Inferior parietal cortex (tissue), 1 donor: ENCODE data around the gene PMPCA.
"Not testable (repeated sequence)": the region's sequence is repeated elsewhere in the genome, so short reads cannot be mapped to it uniquely, and the experiment has no call there.

Experiments used
- DNase-seq: peaks from one replicate; pipeline ENCODE4 v3.0.0-alpha.2; 2016; ENCODE audit errors: extremely low spot score

PMPCA gene

DNA sequence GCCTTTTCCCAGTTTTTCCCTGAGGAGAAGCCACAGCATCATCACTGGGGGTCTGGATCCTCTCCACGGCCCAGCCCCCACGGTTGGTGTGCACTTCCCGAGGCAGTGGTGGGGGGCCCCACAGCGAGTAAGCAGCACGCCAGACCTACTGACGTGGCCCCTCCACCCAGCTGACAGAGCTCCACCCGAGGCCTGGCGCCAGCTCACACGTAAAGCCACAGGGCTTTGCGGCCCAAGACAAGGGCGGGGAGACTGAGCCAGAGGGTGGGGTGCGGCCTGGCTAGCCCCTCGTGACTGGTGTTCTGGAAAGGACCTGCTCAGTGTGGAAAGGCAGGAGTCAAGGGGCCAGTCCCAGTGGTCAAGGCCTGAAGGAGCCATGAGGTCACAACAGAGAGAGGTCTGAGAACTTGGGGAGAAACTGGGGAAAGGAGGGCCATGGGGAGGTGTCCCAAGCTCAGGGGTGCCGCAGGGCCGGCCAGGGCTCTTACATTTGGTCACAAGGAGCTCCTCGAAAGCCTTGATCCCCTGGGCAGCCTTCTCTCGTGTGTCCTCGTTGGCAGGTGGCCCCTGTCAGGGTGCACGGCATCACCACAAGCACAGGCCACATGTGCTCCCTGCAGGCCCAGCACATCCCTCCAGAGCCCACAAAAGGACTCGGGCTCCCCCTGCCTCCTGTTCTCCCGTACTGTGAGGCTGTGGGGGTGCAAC, 16.0 kb upstream of the PMPCA start:
- DNase-seq: no peak

DNA sequence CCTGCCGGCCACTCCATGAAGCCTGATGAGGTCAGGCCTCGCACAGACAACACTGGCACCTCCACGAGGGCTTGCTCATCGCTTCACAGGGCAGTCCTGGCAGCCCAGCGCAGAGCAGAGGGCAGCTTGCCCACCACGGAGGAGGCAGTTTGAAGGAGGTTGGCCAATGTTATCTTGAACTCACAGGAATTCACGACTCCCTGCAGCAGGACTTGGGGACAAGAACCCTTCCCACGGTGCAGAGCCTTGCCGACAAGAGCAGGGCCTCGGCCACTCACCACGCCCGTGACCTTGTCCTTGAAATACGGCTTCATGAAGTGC, 15.5 kb upstream of the PMPCA start:
- DNase-seq: no peak

DNA sequence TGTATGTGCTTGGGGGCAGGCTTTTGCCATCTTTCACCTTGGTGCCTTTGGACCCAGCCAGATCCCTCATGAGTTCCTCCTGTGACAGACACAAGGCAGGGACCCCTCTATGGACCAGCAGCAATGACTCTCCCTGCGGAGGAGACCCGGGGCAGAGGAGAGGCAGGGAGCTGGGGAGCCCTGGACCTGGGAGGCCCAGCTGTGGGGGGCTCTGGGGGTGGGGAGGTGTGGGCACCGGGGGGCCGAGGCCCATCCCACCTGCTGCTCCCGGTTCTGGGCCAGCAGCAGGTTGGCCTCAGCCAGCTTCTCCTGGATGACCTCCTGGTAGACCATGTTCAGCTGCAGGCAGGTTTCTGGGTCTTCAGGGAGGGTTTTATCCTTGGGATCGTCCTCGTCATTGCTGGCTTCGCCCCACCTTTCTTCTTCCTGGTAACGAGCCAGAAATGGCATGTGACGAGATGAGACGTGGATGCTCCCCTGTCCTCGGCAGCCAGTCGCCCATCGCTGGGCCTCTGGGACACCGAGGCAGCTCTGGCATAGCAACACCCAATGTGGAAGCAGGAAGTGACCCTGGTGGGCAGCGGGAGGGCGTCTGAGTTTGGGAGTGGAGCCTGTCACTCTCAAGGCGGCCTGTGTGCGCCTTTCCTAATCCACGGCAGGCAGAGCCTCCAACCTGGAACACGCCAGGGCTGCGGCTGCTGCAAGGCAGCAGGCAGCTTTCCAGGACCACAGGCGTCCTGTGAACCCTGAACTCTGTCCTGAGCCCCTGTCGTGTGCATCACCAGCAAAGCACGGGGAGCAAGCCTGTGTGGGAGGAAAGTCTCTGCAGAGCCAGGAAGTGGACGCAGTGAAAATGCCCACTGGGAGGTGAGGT, 14.9 kb upstream of the PMPCA start:
- no peak for DNase-seq

DNA sequence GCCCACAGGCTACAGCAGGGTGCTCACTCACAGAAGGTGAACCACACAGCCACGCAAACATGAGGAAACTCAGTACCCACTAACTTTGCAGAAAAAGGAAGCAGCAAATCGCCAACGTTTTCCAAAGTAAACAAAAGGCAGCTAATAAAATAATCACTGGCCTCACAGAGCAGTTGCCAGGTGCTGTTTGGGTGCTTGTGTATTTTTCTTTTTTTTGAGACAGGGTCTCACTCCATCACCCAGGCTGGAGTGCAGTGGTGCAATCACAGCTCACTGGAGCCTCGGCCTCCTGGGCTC, 14.3 kb upstream of the PMPCA start:
- no peak for DNase-seq

DNA sequence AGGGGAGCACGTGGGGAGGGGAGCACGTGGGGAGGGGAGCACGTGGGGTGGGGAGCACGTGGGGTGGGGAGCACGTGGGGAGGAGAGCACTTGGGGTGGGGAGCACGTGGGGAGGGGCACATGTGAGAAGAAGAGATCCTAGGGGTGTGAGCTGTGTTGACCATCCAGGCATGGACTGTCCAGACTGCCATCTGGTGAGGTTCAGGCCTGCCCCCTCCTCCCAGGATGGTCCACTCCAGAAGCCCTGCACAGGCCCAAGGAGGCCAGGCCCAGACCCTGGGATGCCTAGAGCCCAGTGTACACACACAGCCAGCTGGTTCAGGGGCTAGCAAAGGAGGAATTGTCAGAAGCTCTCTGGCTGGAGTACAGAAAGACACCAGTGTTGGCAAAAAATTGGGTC, 12.8 kb upstream of the PMPCA start:
- DNase-seq: no peak

DNA sequence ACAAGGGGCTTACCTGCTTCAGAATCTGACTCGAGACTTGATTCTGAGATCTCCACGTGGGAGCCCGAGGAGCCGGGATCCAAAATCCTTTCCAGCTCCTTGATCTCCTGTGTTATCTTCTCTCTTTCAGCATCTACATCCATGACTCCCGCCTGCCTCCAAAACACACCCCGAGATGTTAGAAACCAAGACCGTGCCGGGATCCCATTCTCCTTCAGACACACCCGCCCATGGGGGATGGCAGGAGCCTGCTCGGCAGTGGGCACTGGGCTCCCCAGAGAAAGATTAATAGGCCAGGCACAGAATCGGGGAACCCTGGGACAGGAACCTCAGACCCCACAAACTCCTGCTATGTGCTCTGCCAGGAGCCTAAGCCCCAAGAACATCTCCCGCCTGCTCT, 12.2 kb upstream of the PMPCA start:
- no peak for DNase-seq

DNA sequence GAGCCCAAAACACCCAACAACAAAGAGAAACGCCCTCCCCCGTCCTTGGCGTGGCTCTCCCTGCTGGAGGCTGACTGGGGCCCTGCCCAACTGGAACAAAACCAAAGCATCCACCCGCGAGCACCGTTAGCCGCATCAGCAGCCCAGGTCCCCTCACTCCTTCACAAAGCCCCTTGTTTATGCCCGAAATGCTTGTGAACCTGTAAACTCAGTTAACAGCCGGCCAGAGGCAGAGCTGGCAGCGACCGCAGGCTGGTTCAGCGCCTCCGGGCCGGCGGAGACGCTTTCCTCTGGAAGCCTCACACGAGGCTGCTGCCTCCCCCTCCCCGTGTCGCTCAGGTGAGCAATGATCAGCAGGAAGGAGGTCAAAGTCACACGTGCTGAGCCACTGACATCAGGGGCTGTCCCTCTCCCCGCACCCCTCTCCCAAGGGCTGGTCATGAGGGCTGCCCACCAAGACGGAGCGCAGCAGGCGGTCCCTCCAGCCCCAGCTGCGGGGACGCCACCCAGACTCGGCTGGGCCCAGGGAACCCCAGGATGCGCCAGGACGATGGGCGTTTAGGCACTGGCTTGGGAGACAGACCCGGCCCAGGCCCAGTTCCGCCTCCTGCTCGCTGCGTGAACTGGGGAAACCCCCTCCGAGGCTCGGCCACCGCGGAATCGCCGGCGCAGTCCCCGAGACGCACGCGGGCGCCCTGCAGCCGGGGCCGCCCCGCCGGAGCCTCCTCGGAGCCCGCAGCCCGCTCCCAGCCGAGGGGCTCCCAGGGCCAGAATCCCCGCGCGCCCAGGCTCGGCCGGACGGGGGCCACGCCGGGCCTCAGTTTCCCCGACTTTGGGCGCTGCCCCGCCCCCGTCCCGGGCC, 11.1 kb upstream of the PMPCA start:
- DNase-seq: no peak

DNA sequence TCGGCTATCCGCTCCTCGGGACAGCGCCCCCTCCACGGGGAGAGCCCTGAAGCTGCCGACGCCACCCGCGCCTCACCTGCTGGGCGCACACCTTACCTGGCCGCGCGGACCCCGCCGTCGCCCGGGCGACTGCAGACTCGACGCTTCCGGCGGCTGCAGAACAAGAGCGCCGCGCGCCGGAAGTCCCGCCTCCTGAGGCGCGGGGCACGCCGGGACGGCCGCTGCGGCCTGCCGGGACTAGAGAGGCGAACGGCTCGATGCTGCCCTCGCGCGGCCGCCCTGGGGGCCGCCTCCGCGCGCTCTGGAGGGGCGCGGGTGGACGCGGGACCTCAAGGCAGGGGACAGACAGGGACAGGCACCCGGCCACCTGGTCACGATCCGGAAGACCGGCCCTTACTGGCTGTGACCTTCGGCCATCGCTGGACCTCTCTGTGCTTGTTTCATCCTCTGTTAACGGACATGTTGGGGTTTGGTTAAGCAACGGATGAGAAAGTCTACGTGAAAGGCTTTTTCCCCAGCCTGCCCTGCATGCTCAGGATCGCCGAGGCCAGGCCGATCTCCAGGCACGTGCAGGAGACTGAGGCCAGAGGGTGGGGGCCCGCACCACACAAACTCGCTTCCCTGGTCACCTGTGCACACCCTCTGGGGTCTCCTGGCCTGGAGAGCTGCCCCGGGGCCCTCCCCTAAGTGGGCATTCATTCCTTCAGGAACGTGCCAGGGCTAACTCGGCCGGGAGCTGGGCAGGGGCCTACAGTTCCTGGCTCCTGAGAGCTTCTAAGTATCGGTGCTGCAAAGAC, 10.2 kb upstream of the PMPCA start, which contains the start of gene SNAPC4:
Gene SNAPC4 (minus strand): TSS at position 133 of the 797 bp plus-strand sequence. CDS start 1,742 bp downstream, outside the sequence.
- peak; percentile 86 for DNase-seq

- DNase-seq: no peak
Observed at GRCh38 chr9:136401173-136401922, 9.1 kb upstream of the PMPCA start.

DNA sequence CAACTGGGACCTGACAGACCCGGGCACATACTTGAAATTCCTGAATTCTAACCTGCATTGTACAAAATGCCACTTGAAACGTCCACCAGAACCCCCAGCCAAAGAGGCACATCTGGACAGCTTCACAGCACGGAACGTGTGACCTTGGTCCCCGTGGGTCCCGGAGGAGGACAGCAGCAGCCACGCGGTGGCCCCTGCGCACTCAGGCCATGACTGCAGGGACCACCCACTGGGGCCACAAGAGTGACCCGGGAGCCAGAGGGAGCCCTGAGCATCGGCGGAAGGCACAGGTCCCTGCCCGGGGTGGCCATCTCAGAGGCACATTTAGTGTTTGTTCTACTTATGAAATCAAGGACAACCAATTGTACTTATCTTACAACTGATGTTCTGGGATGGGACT, 8.4 kb upstream of the PMPCA start:
- no peak for DNase-seq

DNA sequence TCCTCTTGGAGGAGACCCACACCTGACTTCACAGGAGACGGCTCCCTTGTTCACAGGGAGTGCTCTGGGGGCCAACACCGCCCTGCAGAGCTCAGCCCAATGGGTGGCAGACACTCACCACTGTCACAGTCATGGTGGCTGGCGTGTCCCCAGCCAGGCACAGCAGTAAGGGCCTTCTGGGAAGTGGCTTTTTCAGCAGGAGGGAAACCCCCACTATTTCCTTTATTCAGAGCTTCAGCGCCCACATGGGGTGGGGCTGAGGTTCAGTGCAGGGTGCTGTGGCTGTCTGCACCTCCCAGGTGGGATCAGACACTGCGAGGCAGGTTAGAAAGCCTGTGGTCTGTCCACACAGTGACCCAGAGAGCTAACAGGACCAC, 6.9 kb upstream of the PMPCA start:
- no peak for DNase-seq

DNA sequence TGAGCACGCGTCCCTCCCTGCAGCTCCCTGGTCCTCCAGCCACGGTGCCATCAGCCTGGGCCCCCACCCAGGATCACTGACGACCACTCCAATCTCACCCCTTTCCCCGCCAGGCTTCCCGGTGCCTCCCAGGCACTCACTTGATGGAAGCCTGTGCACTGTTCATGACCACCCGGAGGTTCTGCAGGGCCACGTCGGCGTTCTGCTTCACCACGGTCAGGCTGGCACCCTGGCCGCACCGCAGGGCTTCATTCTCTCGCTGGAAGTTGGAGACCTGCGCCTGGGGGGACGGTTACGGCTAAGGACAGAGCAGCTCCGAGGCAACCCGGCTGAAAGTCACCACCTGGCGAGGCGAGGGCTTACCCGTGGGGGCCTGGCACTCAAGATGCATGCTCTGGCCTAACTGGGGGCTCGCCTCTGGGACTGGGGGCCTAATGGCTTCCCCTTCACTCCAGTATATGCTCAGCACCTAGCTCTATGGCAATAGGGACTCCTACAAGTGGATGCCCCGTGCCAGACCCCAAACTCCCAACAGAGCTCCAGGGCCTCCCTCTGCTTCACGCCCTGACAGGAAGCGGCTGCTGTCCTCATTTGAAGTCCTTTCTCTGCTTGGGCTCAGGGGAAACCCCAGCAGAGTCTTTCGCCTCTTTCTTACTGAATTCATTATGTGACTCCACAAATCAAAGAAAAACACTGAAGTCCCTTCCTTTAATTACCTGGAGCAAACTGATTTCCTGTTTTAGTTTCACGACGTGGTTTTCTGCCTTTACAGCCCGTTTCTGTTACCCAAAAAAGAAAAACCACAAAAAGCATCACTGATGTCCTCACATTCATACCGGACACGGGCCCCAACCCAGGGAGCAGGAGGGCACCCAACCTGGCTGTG, 6.3 kb upstream of the PMPCA start:
- DNase-seq: no peak

DNA sequence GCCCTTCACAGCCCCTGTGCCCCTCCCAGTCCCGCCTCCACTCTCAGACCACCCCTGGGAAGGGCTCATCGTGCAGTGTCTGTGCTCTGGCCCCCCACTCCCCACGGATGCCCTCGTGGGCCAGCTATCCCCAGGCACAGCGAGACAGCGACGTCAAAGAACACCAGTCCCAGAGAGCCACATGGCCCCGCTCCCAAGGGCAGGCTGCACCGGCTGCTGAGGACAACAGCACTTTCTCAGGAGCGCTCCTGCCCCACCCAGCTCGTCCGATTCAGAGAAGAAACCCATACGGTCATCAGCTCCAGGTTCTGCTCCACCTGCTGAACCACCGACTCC, 5.7 kb upstream of the PMPCA start:
- DNase-seq: no peak

GRCh38 chr9:136405481-136405880, 5.0 kb upstream of the PMPCA start:
- DNase-seq: no peak

DNA sequence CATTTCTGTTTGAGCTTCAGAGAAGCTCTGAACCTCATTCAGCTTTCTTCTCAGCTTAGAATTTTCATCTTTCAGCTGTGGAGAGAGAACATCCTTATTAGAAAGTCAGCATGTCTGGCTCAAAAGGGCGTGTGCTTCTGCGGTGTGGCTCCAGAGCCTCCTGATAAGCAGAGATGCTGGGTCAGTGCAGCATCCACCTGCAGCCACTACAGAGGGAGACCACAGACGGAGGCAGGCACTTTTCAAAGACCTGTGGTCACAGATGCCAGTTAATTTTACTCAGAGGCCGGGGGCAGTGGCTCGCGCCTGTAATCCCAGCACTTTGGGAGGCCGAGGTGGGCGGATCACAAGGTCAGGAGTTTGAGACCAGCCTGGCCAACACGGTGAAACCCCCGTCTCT, 4.6 kb upstream of the PMPCA start:
- not testable (repeated sequence) for DNase-seq

GRCh38 chr9:136407061-136407460, 3.4 kb upstream of the PMPCA start:
- not testable (repeated sequence) for DNase-seq

DNA sequence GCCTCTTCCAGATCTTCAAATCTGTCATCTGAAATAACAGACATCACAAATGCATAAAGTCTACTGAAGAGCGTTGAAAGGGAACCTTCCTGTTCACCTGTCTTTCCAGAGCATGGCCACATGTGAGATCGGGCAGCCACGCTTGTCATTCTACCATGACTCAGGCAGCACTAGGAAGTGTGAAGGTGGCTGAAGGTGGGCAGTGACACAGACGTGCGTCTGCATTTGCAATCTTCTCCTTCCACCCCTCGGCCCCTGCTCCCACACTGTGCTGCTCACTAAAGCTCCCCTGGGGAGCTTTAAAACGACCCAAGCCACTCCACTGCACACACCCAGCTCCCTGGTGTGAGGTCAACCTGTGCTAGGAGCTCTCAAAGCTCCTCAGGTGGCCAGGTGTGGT, 2.5 kb upstream of the PMPCA start:
- DNase-seq: no peak

GRCh38 chr9:136409557-136410455, 652 bp upstream of the PMPCA start:
- DNase-seq: no peak

DNA sequence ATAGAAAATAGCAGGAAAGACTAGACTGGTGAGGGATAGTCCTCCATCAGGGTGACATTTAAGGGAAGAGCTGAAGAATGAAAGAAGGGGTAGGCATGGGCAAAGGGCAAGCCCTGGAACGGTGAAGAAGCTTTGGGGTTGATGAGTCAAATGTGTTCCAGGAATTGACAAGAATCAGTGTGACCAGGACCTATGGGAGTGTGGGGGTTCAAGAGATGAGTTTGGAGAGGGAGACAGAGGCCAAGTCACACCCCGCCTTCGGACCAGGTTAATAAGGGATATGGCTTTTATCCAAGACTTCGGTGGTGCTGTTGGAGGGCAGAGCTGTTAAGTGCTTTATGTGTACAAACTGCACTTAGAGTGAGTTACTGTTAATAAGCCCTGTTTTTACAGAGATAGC, 920 bp downstream of the PMPCA start:
- DNase-seq: no peak
